Keratinocyte (primary cell): Measurements from ENCODE around the gene PCDH9.

Experiments
- EZH2 ChIP-seq: IDR thresholded peaks from one replicate; pipeline ENCODE4 v1.6.1; 2012; ENCODE audit warnings: inconsistent platforms, mild to moderate bottlenecking, low read length, moderate library complexity
- TF ChIP-seq, protein P1 (sequence below), 3 experiments: IDR thresholded peaks in 1 of 3; conservative IDR thresholded peaks in 1 of 3; optimal IDR thresholded peaks in 1 of 3; 2 replicates in 2 of 3; 3 replicates in 1 of 3; pipeline versions ENCODE3 to v1.5.1; 2011; ENCODE audit warnings: low read length in 3 of 3, mild to moderate bottlenecking in 3 of 3, moderate library complexity in 2 of 3, control low read depth in 1 of 3, inconsistent platforms in 1 of 3; ENCODE audit not compliant: insufficient read depth in 2 of 3; ENCODE audit errors: extremely low read depth in 1 of 3

DNA sequence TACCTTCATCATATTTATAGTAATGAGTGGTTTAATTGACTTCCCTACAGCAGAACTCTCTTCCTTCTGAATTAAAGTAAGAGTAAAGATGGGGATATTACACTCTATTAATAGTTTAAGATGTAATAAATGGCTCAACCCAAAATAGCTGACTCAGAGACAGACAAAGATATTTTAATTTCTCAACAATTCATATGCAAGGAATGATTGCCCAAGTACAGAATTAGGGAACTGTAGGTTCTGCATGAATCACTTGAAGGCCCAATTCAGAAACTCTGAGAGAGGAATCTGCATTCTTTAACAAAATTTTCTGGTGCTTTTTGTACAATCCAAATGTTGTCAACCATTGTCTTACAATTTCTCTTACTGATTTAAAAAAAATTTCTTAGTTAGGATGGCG lies 42.9 kb upstream of the PCDH9 start:
- no peak for TF ChIP-seq EZH2
- TF ChIP-seq, protein P1, sequence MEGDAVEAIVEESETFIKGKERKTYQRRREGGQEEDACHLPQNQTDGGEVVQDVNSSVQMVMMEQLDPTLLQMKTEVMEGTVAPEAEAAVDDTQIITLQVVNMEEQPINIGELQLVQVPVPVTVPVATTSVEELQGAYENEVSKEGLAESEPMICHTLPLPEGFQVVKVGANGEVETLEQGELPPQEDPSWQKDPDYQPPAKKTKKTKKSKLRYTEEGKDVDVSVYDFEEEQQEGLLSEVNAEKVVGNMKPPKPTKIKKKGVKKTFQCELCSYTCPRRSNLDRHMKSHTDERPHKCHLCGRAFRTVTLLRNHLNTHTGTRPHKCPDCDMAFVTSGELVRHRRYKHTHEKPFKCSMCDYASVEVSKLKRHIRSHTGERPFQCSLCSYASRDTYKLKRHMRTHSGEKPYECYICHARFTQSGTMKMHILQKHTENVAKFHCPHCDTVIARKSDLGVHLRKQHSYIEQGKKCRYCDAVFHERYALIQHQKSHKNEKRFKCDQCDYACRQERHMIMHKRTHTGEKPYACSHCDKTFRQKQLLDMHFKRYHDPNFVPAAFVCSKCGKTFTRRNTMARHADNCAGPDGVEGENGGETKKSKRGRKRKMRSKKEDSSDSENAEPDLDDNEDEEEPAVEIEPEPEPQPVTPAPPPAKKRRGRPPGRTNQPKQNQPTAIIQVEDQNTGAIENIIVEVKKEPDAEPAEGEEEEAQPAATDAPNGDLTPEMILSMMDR (optimal IDR thresholded peaks at IDR 0.05 in 1 of 3, IDR thresholded peaks at IDR 0.05 in 1 of 3, conservative IDR thresholded peaks at IDR 0.05 in 1 of 3; ENCODE audit: extremely low read depth in 1 of 3, insufficient read depth in 2 of 3, low read length in 3 of 3) = no peak
